GM11168 (cell line): ENCODE measurements around the gene PHF13.
"Not testable (repeated sequence)": the region's sequence is repeated elsewhere in the genome, so short reads cannot be mapped to it uniquely, and the experiment has no call there.

Experiments used
- in situ Hi-C: fragments of 300-500 bp; cut with MboI; formaldehyde crosslinking; loops from one replicate; pipeline ENCODE4 v1.12.0; 2022; ENCODE audit warnings: low sequenced_read_pairs; ENCODE audit not compliant: unreplicated experiment

The PHF13 gene

GRCh38 chr1:6627031-6627430, 13.5 kb downstream of the PHF13 start:
- in situ Hi-C loops, result no loop called here

- in situ Hi-C loops, result no loop called here
These were observed 14.5 kb downstream of the PHF13 start for GRCh38 chr1:6627841-6628545.

- in situ Hi-C loops, result no loop called here
These were observed 15.5 kb downstream of the PHF13 start for GRCh38 chr1:6628971-6629479.

DNA sequence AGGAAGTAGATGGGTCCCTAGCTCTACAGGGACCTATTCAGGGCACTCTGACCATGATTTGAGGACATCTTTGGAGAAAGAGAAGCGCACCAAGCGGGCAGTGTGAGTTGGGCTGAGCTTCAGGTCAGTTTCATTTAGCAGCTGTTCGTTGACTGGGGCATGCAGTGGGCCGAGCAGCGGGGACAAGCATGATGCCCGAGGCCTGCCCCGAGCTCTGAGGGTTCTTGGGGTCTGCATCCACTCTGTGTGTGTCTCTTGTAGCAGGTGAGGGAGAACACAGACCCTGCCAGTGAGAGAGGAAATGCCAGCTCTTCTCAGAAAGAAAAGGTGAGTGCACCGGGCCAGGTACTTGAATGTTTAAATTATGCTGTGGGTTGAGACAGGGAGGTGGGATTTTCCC, 16.5 kb downstream of the PHF13 start:
- in situ Hi-C loops, result no loop called here

DNA sequence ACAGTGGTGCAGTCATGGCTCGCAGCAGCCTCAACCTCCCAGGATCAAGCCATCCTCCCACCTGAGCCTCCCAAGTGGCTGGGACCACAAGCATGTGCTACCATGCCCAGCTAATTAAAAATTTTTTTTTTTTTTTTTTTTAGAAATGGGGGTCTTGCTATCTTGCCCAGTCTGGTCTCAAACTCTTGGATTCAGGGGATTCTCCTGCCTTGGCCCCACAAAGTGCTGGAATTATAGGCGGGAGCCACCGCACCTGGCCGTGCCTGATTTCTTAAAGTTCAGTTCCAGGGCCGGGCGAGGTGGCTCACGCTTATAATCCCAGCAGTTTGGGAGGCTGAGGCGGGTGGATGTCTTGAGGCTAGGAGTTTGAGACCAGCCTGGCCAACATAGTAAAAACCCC, 17.5 kb downstream of the PHF13 start:
- in situ Hi-C loops, result no loop called here

DNA sequence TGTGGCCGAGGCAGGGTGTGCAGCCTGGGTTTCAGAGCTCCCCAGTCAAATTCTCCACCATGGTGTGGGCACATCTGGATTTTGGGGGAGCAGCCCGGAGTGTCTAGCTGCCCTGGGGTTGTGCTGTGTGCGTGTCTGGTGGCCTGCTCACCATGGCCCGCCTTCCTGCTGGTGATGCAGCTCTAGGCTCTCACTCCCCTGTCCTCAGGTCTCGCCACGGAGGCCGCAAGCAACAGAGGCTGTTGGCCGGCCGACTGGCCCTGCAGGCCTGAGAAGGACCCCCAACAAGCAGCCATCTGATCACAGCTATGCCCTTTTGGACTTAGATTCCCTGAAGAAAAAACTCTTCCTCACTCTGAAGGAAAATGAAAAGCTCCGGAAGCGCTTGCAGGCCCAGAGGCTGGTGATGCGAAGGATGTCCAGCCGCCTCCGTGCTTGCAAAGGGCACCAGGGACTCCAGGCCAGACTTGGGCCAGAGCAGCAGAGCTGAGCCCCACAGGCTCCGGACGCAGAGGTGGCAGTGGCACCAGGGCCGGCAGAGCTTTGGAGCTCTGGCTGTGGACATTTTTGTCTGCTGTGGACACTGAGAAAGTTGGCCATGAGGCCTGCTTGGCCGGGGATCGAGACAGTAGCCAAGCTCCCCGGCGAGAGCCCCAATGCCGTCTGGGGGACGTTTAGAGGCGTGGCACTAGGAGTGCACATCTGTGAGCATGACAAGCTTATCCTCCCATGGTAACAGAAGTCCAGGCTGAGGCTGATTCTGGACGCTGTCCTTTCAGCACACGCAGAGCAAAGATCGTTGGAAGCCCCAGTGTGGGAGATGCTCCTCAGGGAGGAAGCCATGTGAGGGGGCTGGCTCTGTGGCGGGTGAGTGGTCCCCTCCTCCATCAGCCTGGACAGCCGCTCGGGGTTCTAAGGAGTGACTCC, 19.3 kb downstream of the PHF13 start:
- in situ Hi-C loops, result no loop called here

DNA sequence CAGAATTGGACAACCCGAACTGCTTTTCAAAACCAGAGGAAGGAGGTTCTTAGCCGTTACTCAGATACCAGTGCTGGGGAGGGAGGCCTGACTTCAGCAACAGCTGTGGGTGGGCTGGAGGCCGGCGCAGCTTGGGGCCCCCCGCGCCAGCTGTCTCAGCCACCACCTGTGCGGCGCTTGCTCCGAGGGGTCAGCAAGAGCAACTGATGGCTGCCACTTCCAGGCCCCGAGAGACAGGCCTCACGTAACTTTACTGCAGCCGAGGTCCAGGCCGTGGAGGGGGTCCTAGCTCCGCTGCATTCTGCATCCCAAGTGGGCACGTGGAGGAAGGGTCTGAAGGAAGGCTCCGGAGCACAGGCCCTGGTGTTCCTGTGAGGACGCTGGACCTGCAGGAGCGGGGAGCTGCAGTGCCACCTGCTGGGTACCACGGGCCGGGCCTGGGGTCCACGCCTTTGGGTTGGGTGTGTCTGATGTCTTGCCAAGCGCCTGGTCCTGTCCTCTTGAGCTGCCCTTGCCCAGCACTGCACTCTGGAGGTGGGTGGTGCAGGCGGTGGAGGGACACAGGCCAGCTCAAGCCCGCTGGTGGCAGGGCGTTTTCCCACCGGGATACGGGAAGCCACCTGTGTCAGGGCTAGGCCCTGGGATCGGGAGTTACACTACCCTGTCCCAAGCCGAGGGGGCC, 21.0 kb downstream of the PHF13 start:
- in situ Hi-C loops, result no loop called here

DNA sequence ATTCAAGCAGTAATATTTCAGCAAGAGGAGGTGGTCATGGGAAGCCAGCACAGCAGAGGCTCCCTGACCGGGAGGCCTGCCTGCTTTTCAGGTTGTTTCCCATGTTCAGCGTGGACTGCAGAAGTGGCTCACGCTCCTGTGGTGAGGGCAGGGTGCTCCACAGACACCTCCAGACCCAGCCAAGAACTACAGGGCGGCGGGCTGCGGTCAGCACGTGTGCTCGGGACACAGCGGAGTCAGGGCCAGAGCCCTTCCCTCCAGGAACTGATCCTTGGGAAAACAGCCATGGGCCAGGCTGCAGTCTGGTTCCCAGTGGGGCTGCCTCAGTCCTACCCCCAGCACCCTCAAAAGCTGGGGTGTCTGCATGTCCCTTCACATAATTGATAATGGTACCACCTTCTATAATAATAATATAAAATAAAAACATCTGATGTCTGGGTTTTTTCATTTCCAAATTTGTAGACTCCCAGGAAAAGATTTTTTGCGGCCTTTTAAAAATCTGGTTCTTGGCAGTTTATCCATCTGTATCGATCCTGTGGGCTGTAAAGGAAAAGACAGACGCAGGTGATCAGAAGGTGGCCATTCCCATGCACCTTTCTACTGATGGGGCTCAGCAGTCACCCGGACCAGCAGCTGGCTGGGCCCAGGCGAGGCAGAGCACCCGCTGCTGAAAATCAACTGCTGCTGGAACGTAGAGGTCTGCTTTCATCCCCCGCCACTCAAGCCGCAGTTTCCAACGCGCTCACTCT, 21.8 kb downstream of the PHF13 start:
- in situ Hi-C loops, result no loop called here

- in situ Hi-C loops, result no loop called here
These were observed 22.6 kb downstream of the PHF13 start for GRCh38 chr1:6635910-6636760.

DNA sequence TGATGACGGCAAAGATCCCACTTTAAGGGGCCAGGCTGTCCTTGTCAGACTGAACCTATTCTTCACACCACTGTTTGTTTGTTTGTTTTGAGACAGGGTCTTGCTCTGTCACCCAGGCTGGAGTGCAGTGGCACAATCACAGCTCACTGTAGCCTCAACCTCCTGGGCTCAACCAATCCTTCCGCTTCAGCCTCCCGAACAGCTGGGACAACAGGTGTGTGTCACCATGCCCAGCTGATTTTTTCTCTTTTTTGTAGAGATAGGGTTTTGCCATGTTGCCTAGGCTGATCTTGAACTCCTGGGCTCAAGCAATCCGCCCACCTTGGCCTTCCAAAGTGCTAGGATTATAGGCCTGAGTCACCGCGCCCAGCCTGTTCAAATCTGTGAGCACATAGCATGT, 23.2 kb downstream of the PHF13 start:
- in situ Hi-C loops, result not testable (repeated sequence)

- in situ Hi-C loops, result no loop called here
These were observed 24.2 kb downstream of the PHF13 start for GRCh38 chr1:6637770-6638169.

DNA sequence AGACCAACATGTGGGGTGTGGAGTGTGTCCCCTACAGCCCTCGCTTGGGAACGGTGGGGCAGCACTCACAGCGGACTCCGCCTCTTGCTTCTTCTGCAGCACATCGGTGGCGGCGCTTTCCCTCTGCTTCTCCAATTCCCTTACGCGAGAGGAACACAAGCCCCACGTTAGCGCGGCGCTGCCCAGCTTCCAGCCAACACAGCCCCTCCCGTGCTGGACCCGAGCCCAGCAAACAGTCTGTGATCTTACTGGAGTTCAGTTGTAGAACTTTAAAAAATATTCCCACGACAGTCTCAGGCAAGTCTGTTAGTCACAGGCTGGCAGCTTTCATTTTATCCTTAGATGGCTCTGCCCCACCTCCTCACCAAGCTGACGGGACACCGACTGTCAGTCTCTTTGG, 24.7 kb downstream of the PHF13 start:
- in situ Hi-C loops, result no loop called here

DNA sequence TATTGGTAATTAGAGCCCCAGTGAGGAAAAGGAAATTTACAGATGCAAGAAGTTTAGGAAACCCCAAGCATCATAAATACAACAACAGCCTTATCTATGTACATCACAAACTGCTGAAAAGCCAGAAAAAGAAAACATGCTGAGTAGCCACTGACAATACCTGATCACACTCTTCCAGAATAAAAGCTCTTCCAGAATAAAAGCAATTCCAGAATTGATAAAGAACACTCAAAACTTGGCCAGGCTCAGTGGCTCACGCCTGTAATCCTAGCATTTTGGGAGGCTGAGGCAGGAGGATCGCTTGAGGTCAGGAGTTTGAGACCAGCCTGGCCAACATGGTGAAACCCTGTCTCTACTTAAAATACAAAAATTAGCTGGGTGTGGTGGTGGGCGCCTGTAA, 27.3 kb downstream of the PHF13 start:
- in situ Hi-C loops, result not testable (repeated sequence)

GRCh38 chr1:6645018-6645417, 31.5 kb downstream of the PHF13 start:
- in situ Hi-C loops, result no loop called here

DNA sequence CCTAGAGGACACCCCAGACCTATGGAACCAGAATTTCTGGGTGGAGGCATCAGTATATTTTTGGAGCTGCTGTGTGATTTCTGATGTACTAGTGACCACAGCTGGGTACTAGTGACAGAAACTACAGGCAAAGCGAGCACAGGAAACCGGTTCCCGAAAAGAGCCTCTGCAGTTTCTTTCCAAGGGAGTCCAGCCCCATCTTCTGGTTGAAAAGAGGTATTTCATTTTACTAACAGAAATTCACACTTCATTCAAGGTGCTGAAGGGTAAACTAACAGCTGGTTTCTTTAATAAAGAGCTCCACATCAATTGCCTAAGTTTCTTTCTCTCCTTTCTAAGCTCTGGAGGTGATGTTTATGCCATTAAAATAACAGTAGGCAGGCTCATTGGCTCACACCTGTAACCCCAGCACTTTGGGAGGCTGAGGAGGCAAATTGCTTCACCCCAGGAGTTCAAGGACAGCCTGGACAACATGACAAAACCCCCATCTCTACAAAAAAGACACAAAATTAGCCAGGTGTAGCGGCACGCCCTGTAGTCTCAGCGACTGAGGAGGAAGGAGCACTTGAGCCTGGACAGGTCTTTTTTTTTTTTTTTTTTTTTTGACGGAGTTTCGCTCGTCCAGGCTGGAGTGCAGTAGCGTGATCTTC, 33.1 kb downstream of the PHF13 start:
- in situ Hi-C loops, result no loop called here

DNA sequence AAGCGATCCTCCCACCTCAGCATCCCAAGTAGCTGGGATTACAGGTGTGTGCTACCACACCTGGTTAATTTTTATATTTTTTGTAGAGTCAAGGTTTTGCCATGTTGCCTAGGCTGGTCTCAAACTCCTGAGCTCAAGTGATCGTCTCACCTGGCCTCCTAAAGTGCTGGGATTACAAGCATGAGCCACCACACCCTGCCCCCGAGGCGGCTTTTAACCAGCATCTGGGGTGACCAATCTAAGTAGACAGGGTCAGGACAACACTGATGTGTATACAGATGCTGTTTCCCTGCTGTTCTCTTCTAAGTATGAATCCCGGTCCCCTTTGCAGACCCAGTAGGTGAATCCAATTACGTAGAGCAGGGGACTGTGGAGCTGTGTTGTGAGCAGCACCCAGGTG, 35.0 kb downstream of the PHF13 start:
- in situ Hi-C loops, result no loop called here

- in situ Hi-C loops, result no loop called here
These were observed 38.4 kb downstream of the PHF13 start for GRCh38 chr1:6651909-6652308.

GRCh38 chr1:6652986-6653385, 39.5 kb downstream of the PHF13 start:
- in situ Hi-C loops, result no loop called here
